ENCODE measurements around the gene QRICH1.

GRCh38 chr3:49028298-49028672 is 65.6 kb downstream of the QRICH1 start:
- no peak for TF ChIP-seq CTCF (IDR thresholded peaks at IDR 0.05)
- TF ChIP-seq POLR2A (IDR thresholded peaks at IDR 0.05): no peak
